Adipocyte (in vitro differentiated cells): ENCODE results near the gene PIK3CD.

Experiments used
- DNase-seq: peaks from one replicate; pipeline ENCODE4 v3.0.0-alpha.2; 2015; ENCODE audit warnings: low read depth
- H3K27me3 ChIP-seq: replicated peaks from 2 replicates; pipeline ENCODE4 v1.7.0; 2013; ENCODE audit warnings: mild to moderate bottlenecking, low read length, moderate library complexity; ENCODE audit not compliant: control insufficient read depth, insufficient read depth
- H3K36me3 ChIP-seq: 2 replicates; pipeline ENCODE4 v1.7.0; 2013; ENCODE audit warnings: low read length, mild to moderate bottlenecking, moderate library complexity; ENCODE audit not compliant: control insufficient read depth, insufficient read depth, severe bottlenecking
- H3K4me1 ChIP-seq: 2 replicates; pipeline ENCODE4 v1.7.0; 2013; ENCODE audit warnings: mild to moderate bottlenecking, low read length, moderate library complexity; ENCODE audit not compliant: control insufficient read depth, insufficient read depth
- H3K4me3 ChIP-seq: 2 replicates; pipeline ENCODE4 v1.7.0; 2013; ENCODE audit warnings: mild to moderate bottlenecking, low read length, moderate library complexity
- H3K9ac ChIP-seq: 2 replicates; pipeline ENCODE4 v1.7.0; 2013; ENCODE audit warnings: mild to moderate bottlenecking, low read length, moderate library complexity
- H3K9me3 ChIP-seq: 2 replicates; pipeline ENCODE4 v1.7.0; 2013; ENCODE audit warnings: mild to moderate bottlenecking, low read length, moderate library complexity; ENCODE audit not compliant: control insufficient read depth

The PIK3CD gene

DNA sequence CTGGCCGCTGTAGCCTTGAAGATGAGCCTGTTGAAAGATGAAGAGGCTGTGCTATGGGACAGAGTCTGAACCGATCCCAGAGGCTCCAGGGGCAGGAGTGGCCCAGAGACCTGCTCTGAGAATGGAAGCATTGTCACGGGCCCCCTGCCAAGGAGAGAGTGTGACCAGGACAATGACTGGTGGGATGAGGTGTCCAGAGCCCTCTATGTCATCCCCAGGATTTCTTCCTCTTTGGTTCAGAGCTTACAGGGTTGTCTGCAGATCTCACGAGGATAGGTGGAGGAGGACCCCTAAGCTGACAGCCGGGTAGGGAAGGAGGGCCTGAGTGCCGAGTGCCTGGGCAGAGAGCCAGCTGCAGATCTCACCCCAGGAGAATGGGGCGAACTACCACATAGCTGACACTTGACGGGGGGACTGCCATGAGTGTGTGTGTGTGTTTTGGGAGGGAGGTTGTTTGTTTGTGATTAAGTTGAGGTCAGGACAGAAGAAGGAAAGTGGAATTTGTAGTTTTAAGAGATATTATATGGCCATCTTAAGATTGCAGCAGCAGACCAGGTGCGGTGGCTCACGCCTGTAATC is 25.4 kb downstream of the PIK3CD start:
- Histone ChIP-seq H3K9ac (no peak overlapping the region), H3K36me3 (no peaks in the 10 kb centered on the region), H3K27me3 (no peaks in the 10 kb centered on the region), H3K4me3 (no peak overlapping the region), H3K4me1 (peaks cover 8% of the 10 kb centered on the region), H3K9me3 (no peaks in the 10 kb centered on the region)
- no peak for DNase-seq

- Histone ChIP-seq H3K9ac (no peak overlapping the region), H3K36me3 (no peaks in the 10 kb centered on the region), H3K4me3 (no peak overlapping the region), H3K27me3 (no peaks in the 10 kb centered on the region), H3K9me3 (no peaks in the 10 kb centered on the region), H3K4me1 (peaks cover 9% of the 10 kb centered on the region)
- DNase-seq = no peak
These were observed 28.6 kb downstream of the PIK3CD start for GRCh38 chr1:9680091-9680490.

- Histone ChIP-seq H3K9ac (no peak overlapping the region), H3K4me3 (no peak overlapping the region), H3K36me3 (no peaks in the 10 kb centered on the region), H3K9me3 (no peaks in the 10 kb centered on the region), H3K27me3 (no peaks in the 10 kb centered on the region), H3K4me1 (peaks cover 9% of the 10 kb centered on the region)
- no peak for DNase-seq
These were observed 29.3 kb downstream of the PIK3CD start for GRCh38 chr1:9680828-9681227.

DNA sequence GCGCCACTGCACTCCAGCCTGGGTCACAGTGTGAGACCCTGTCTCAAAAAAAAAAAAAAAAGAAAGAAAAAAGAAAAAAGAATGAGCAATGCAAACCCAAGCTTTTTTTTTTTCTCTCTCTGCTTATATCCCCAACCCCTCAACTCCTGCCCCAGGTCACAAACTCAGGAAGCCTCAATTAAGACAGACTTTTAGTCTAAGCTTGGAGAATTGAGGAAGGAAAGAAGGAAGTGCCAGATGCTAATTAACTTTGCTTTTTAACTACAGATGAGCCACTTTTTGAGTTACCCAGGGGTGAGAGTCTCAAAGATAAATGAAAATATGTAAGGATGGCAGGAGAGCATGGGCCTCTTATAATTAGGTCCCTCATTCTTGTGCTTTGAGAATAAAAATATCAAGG is 33.3 kb downstream of the PIK3CD start:
- H3K9me3 ChIP-seq = no peaks in the 10 kb centered on the region
- H3K4me1 ChIP-seq = peaks cover 21% of the 10 kb centered on the region
- H3K36me3 ChIP-seq = no peaks in the 10 kb centered on the region
- H3K27me3 ChIP-seq = no peaks in the 10 kb centered on the region
- no peak overlapping the region for H3K4me3 ChIP-seq
- DNase-seq = no peak
- H3K9ac ChIP-seq = no peak overlapping the region

- peak; percentile 68 for DNase-seq
- H3K9me3 ChIP-seq = no peaks in the 10 kb centered on the region
- H3K4me1 ChIP-seq = peaks cover 30% of the 10 kb centered on the region
- no peaks in the 10 kb centered on the region for H3K36me3 ChIP-seq
- peak overlapping the region; percentile 64 for H3K9ac ChIP-seq
- no peaks in the 10 kb centered on the region for H3K27me3 ChIP-seq
- peak overlapping the region; percentile 79 for H3K4me3 ChIP-seq
These were observed 35.8 kb downstream of the PIK3CD start for GRCh38 chr1:9687120-9687873.

- Histone ChIP-seq H3K9me3 (no peaks in the 10 kb centered on the region), H3K36me3 (no peaks in the 10 kb centered on the region), H3K9ac (peak overlapping the region; percentile 64), H3K4me3 (peak overlapping the region; percentile 79), H3K27me3 (no peaks in the 10 kb centered on the region), H3K4me1 (peaks cover 30% of the 10 kb centered on the region)
- peak; percentile 60 for DNase-seq
These were observed 36.5 kb downstream of the PIK3CD start for GRCh38 chr1:9687874-9688582.

DNA sequence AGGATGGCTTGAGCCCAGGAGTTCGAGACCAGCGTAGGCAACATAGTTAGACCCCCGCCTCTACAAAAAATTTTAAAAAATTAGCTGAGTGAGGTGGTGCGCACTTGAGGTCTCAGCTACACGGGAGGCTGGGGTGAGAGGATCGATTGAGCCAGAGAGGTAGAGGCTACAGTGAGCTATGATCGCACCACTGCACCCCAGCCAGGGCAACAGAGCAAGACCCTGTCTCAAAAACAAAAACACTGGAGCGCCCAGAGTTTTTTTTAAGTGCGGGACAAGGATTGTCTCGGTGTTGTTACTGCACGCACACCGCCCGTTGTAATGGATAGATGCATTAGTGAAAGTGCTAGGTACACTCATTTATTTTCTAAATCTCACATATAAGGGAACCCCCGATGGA is 37.1 kb downstream of the PIK3CD start:
- H3K27me3 ChIP-seq = no peaks in the 10 kb centered on the region
- H3K4me3 ChIP-seq = peak overlapping the region; percentile 79

DNA sequence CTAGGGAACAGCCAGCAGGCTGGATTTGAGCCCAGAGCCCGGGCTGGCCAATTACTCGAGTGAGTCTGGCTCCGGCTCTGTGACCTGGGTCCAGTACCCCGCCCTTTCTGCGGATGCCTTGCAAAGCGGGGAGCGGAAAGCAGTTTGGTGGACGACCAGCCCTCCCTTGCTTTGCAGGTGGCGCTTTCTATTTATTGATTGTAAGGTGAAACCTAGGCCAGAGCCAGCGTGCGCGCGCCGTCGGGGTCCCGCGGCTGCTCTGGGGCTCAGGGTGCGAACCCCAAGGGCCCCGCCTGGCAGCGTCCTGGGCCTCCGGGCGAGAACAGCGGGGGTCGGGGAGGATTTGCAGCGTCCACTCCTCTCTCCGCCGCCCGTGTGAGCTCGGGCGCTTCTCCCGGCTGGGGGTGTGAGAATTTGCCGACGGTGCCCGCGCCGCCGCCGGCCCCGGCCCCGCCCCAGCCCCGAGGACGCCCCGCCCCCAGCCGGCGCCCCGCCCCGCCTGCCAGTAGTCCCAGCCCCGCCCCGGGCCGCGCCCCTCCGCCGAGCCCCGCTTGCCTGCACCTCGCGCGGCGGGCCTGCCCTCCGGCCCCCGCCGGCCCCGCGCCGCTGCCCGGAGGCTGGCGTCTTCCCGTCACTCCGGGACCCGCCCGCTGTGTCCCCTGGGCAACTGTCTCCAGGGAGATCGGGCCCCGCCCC is 37.6 kb downstream of the PIK3CD start:
- DNase-seq = peak; percentile 88
- Histone ChIP-seq H3K4me3 (peak overlapping the region; percentile 79), H3K9ac (peak overlapping the region; percentile 56), H3K27me3 (no peaks in the 10 kb centered on the region), H3K36me3 (no peaks in the 10 kb centered on the region), H3K9me3 (no peaks in the 10 kb centered on the region), H3K4me1 (peaks cover 30% of the 10 kb centered on the region)

More for the DNA sequence above, 37.1 kb downstream of the PIK3CD start:
- H3K36me3 ChIP-seq = no peaks in the 10 kb centered on the region
- H3K9ac ChIP-seq = peak overlapping the region; percentile 64
- H3K9me3 ChIP-seq = no peaks in the 10 kb centered on the region
- peaks cover 30% of the 10 kb centered on the region for H3K4me1 ChIP-seq
- no peak for DNase-seq

GRCh38 chr1:9689971-9690381 is 38.4 kb downstream of the PIK3CD start:
- peak overlapping the region; percentile 82 for H3K9ac ChIP-seq
- H3K4me1 ChIP-seq = peaks cover 30% of the 10 kb centered on the region
- H3K27me3 ChIP-seq = no peaks in the 10 kb centered on the region
- H3K4me3 ChIP-seq = peak overlapping the region; percentile 81
- H3K9me3 ChIP-seq = no peaks in the 10 kb centered on the region
- DNase-seq = peak; percentile 69
- H3K36me3 ChIP-seq = no peaks in the 10 kb centered on the region

DNA sequence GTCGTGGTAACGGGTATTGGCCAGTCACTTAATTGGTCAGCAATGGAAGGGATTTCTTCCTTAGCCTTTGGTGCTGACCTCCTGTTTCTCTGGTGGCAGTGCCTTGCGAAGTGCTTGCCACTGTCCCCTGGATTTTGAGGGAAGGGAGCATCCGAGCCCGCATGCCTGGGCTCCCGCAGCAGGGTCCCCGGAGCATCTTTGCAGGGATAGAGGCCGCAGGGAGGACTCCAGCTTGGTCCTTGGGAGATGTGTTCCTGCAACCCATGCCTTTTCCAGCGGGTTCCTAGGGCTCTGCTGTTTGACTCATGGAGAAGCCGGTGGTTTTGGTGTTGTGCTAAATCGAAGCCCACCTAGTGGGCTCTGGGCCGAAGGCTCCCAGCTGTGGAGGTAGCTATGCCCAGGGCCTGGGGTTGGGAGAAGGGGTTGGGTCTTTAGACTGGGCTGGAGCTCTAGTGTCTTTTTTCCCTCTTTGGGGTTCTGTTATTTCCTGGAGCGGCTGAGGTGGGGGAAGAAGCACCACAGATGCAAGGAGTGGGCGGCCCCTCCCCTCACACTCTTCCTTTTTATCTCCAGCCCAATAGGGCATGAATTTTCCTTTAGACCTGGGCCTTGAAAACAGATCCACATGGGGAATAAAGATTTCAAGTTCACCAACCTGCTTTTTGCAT is 39.0 kb downstream of the PIK3CD start:
- no peak for DNase-seq
- peak overlapping the region; percentile 82 for H3K9ac ChIP-seq
- no peaks in the 10 kb centered on the region for H3K27me3 ChIP-seq
- peaks cover 30% of the 10 kb centered on the region for H3K4me1 ChIP-seq
- no peaks in the 10 kb centered on the region for H3K9me3 ChIP-seq
- H3K4me3 ChIP-seq = peak overlapping the region; percentile 81
- H3K36me3 ChIP-seq = no peaks in the 10 kb centered on the region
